CD4-positive, alpha-beta T cell (primary cell): ENCODE data around the gene DCLK1. TPM values are rescaled to one million over a fixed set of nuclear protein-coding genes. Genes with fewer than 3 reads are reported as not detected.

Source experiments
- ATAC-seq: fragments of 200-7000 bp; cut with Tn5 transposase; one replicate; pipeline ENCODE4 v1.10.0; 2022; ENCODE audit warnings: mild to moderate bottlenecking; ENCODE audit not compliant: poor library complexity
- CTCF ChIA-PET: fragments of 350-600 bp; sonication (Branson Sonifier 250); formaldehyde crosslinking; loops from one replicate; lab custom pipeline; 2021; ENCODE audit warnings: antibody characterized with exemption, inconsistent platforms; lab: Charles Lee
- POLR2A ChIA-PET: fragments of 350-600 bp; sonication (Branson Sonifier 250); formaldehyde crosslinking; loops from one replicate; lab custom pipeline; 2021; ENCODE audit warnings: antibody characterized with exemption, inconsistent platforms; lab: Charles Lee
- DNase-seq, 14 experiments: peaks; one replicate each; pipeline ENCODE4 v3.0.0-alpha.2; 2013 to 2020; ENCODE audit warnings: mixed read lengths in 2 of 14
- H3K27ac ChIP-seq, 2 donors: one replicate each; pipeline versions ENCODE4 v1.5.1 to v1.7.0; 2013; ENCODE audit warnings: low read length in 2 of 2, low read depth in 1 of 2, mild to moderate bottlenecking in 1 of 2
- H3K27me3 ChIP-seq, 2 experiments: 1 replicate in 1 of 2; 2 replicates in 1 of 2; pipeline versions ENCODE4 v1.6.1 to v1.7.0; 2013; ENCODE audit warnings: low read length in 2 of 2, control low read depth in 1 of 2, mild to moderate bottlenecking in 1 of 2, moderate library complexity in 1 of 2; ENCODE audit not compliant: insufficient read depth in 2 of 2, control insufficient read depth in 1 of 2
- H3K36me3 ChIP-seq: one replicate; pipeline ENCODE4 v1.6.1; 2013; ENCODE audit warnings: low read length, control low read depth; ENCODE audit not compliant: insufficient read depth
- H3K4me1 ChIP-seq: one replicate; pipeline ENCODE4 v1.6.1; 2013; ENCODE audit warnings: low read length, control low read depth; ENCODE audit not compliant: insufficient read depth
- H3K4me3 ChIP-seq: one replicate; pipeline ENCODE4 v1.5.1; 2013; ENCODE audit warnings: mild to moderate bottlenecking, low read length, moderate library complexity
- H3K9me3 ChIP-seq, 2 experiments: 1 replicate in 1 of 2; 2 replicates in 1 of 2; pipeline versions ENCODE4 v1.6.1 to v1.7.0; 2013; ENCODE audit warnings: low read length in 2 of 2, mild to moderate bottlenecking in 2 of 2, control low read depth in 1 of 2, moderate library complexity in 1 of 2; ENCODE audit not compliant: control insufficient read depth in 1 of 2, insufficient read depth in 1 of 2
- H3K27ac Mint-ChIP-seq: one replicate; pipeline ENCODE4 v1.8.0; 2020; ENCODE audit warnings: mixed read lengths
- H3K27me3 Mint-ChIP-seq: one replicate; pipeline ENCODE4 v1.8.0; 2021; ENCODE audit warnings: mixed read lengths
- H3K36me3 Mint-ChIP-seq: one replicate; pipeline ENCODE4 v1.8.0; 2021; ENCODE audit warnings: low read depth, mixed read lengths
- H3K4me1 Mint-ChIP-seq: one replicate; pipeline ENCODE4 v1.8.0; 2021; ENCODE audit warnings: low read depth, mixed read lengths
- H3K4me3 Mint-ChIP-seq: one replicate; pipeline ENCODE4 v1.8.0; 2020; ENCODE audit warnings: mild to moderate bottlenecking, mixed read lengths
- H3K9me3 Mint-ChIP-seq: one replicate; pipeline ENCODE4 v1.8.0; 2020; ENCODE audit warnings: mixed read lengths
- intact Hi-C, 2 experiments: fragments of 100-400 bp; cut with DNase I in 1 of 2; cut with micrococcal nuclease in 1 of 2; formaldehyde crosslinking; loops; one replicate each; pipeline versions ENCODE4 v1.15.1 to v1.9.0; 2023 to 2025; cut with DNase I, micrococcal nuclease
- total RNA-seq, 174 experiments: library from RNA in 2 of 174; stranded (reverse) in 2 of 174; gene quantifications; one replicate each; pipeline ENCODE4 v1.2.3 and lab custom pipeline; 2021 to 2026
- TF ChIP-seq, protein P1 (sequence below): fragments of 200-600 bp; IDR thresholded peaks from one replicate; pipeline ENCODE4 v1.8.0; 2022; ENCODE audit warnings: antibody characterized with exemption, mild to moderate bottlenecking

DCLK1 gene
- total RNA-seq, 2 experiments from 2014 or later = not detected

DNA sequence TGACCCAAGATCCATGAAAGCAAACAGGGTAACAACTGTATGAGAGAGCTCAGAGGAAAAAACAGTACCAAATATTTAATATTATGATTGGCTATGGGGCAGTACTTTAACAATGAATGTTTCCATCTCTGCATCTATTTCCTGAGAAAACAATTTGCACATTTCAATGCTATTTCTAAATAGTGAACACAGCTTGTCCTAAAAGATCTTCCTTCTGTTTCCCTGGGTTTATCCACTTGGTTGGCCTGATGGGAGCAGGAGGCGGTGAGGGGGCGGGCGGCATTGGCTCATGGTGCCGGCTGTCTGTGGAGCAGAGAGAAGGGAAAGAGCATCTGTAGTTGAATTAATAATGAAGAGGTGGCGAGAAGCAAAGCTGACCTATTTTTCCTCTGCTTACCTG lies 291.4 kb downstream of the DCLK1 start:
- H3K27me3 ChIP-seq = no peaks in the 10 kb centered on the region

DNA sequence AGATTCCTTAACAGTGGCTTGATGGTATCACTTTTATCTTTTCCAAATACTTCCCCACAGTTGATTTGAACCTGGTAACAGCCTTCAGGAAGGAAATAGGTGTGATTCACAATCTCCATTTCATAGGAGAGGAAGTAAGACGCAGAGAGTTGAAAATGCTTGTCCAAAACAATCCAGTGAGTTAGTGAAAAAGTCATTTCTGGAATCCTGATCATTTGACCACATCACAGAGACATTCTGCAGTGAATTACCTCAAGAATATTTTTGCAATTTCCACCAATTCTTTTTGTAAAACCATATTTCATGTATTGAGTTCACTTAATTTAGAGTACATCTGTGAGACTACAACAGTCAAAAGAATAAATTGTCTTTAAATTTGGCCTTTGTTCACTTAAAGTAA lies 292.8 kb downstream of the DCLK1 start:
- no peak overlapping the region for H3K4me3 Mint-ChIP-seq
- intact Hi-C loops = no loop called here
- H3K27me3 Mint-ChIP-seq = no peaks in the 10 kb centered on the region
- no peaks in the 10 kb centered on the region for H3K36me3 ChIP-seq
- no peaks in the 10 kb centered on the region for H3K4me1 ChIP-seq
- CTCF ChIA-PET = no interaction called here
- H3K4me1 Mint-ChIP-seq = no peaks in the 10 kb centered on the region
- no peaks in the 10 kb centered on the region for H3K27me3 ChIP-seq
- no peak overlapping the region for H3K4me3 ChIP-seq
- ATAC-seq = no peak
- no peaks in the 10 kb centered on the region for H3K9me3 Mint-ChIP-seq
- no peak for DNase-seq
- H3K27ac Mint-ChIP-seq = no peak overlapping the region
- TF ChIP-seq, protein P1, sequence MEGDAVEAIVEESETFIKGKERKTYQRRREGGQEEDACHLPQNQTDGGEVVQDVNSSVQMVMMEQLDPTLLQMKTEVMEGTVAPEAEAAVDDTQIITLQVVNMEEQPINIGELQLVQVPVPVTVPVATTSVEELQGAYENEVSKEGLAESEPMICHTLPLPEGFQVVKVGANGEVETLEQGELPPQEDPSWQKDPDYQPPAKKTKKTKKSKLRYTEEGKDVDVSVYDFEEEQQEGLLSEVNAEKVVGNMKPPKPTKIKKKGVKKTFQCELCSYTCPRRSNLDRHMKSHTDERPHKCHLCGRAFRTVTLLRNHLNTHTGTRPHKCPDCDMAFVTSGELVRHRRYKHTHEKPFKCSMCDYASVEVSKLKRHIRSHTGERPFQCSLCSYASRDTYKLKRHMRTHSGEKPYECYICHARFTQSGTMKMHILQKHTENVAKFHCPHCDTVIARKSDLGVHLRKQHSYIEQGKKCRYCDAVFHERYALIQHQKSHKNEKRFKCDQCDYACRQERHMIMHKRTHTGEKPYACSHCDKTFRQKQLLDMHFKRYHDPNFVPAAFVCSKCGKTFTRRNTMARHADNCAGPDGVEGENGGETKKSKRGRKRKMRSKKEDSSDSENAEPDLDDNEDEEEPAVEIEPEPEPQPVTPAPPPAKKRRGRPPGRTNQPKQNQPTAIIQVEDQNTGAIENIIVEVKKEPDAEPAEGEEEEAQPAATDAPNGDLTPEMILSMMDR = no peak
- no peaks in the 10 kb centered on the region for H3K36me3 Mint-ChIP-seq
- peaks cover 0 to 5% of the 10 kb centered on the region in 2 experiments for H3K9me3 ChIP-seq
- H3K27ac ChIP-seq = no peak overlapping the region
- POLR2A ChIA-PET = no interaction called here

More for the DNA sequence above, 291.4 kb downstream of the DCLK1 start:
- Histone ChIP-seq H3K27ac (no peak overlapping the region), H3K4me3 (no peak overlapping the region), H3K36me3 (no peaks in the 10 kb centered on the region), H3K9me3 (peaks cover 0 to 4% of the 10 kb centered on the region in 2 experiments), H3K4me1 (no peaks in the 10 kb centered on the region)
- intact Hi-C loops = no loop called here
- no peak overlapping the region for H3K4me3 Mint-ChIP-seq
- H3K9me3 Mint-ChIP-seq = no peaks in the 10 kb centered on the region
- H3K27me3 Mint-ChIP-seq = no peaks in the 10 kb centered on the region
- no peak overlapping the region for H3K27ac Mint-ChIP-seq
- TF ChIP-seq, protein P1 = no peak
- ATAC-seq (no peak), DNase-seq (no peak)
- H3K36me3 Mint-ChIP-seq = no peaks in the 10 kb centered on the region
- H3K4me1 Mint-ChIP-seq = no peaks in the 10 kb centered on the region
- POLR2A ChIA-PET = no interaction called here
- CTCF ChIA-PET = no interaction called here

DNA sequence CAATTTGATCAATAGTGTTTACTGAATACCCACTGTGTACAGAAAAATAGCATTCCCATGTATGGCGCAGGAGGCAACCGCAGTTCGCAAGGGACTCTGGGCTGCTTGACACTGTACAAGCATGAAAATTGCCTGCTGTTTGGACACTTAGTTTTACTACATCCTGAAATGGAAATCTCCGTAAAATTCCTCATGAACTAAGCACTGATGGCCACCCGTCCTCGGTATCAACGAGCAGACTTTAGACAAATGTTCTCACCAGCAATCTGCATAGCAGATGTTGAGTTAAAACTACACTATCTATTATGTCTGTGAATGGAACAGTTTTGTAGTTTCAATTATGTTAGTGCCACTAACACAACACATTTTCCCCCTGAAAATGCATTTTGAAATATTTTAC lies 294.7 kb downstream of the DCLK1 start:
- H3K4me3 Mint-ChIP-seq = no peak overlapping the region
- ATAC-seq (no peak), DNase-seq (no peak)
- H3K27me3 Mint-ChIP-seq = no peaks in the 10 kb centered on the region
- no peaks in the 10 kb centered on the region for H3K27me3 ChIP-seq
- H3K27ac Mint-ChIP-seq = no peak overlapping the region
- H3K4me1 ChIP-seq = no peaks in the 10 kb centered on the region
- TF ChIP-seq, protein P1 = no peak
- H3K4me1 Mint-ChIP-seq = no peaks in the 10 kb centered on the region
- intact Hi-C loops = no loop called here
- no peaks in the 10 kb centered on the region for H3K36me3 ChIP-seq
- no peaks in the 10 kb centered on the region for H3K36me3 Mint-ChIP-seq
- H3K4me3 ChIP-seq = no peak overlapping the region
- peaks cover 0 to 5% of the 10 kb centered on the region in 2 experiments for H3K9me3 ChIP-seq
- ChIA-PET CTCF (no interaction called here), POLR2A (no interaction called here)
- no peak overlapping the region for H3K27ac ChIP-seq
- H3K9me3 Mint-ChIP-seq = no peaks in the 10 kb centered on the region
